NK-92 treated with Interleukin-12 subunit alpha and Interleukin-12 subunit beta, amount 100 ng/mL, for 24 hours (cell line): ENCODE data around the gene PAGR1.
A peak's percentile ranks its signal among the peaks of the same experiment; 100 is the strongest.

Experiments
- DNase-seq: peaks from one replicate; lab custom pipeline; 2025; lab: John Stamatoyannopoulos, UW

PAGR1 gene

GRCh38 chr16:29837841-29838240, 21.9 kb downstream of the PAGR1 start:
- DNase-seq, result no peak

- no peak for DNase-seq
Observed at GRCh38 chr16:29839822-29840221, 23.9 kb downstream of the PAGR1 start.

GRCh38 chr16:29840240-29840639, 24.3 kb downstream of the PAGR1 start:
- no peak for DNase-seq

- no peak for DNase-seq
Observed at GRCh38 chr16:29841631-29842030, 25.7 kb downstream of the PAGR1 start.

GRCh38 chr16:29842732-29843346, 26.9 kb downstream of the PAGR1 start:
- no peak for DNase-seq

- no peak for DNase-seq
Observed at GRCh38 chr16:29843931-29844330, 28.0 kb downstream of the PAGR1 start.

GRCh38 chr16:29844575-29845331, 28.8 kb downstream of the PAGR1 start:
- DNase-seq, result no peak

GRCh38 chr16:29845656-29846055, 29.7 kb downstream of the PAGR1 start:
- no peak for DNase-seq

- peak; percentile 57 for DNase-seq
Observed at GRCh38 chr16:29848420-29849297, 32.7 kb downstream of the PAGR1 start.

GRCh38 chr16:29849505-29849904, 33.6 kb downstream of the PAGR1 start:
- DNase-seq, result no peak

GRCh38 chr16:29850998-29851397, 35.0 kb downstream of the PAGR1 start:
- no peak for DNase-seq

GRCh38 chr16:29852654-29853053, 36.7 kb downstream of the PAGR1 start:
- no peak for DNase-seq

- DNase-seq, result no peak
Observed at GRCh38 chr16:29854520-29855100, 38.7 kb downstream of the PAGR1 start.

- DNase-seq, result no peak
Observed at GRCh38 chr16:29857133-29857760, 41.3 kb downstream of the PAGR1 start.

- DNase-seq, result no peak
Observed at GRCh38 chr16:29858149-29858849, 42.3 kb downstream of the PAGR1 start.

- no peak for DNase-seq
Observed at GRCh38 chr16:29858974-29859373, 43.0 kb downstream of the PAGR1 start.

- DNase-seq, result no peak
Observed at GRCh38 chr16:29860218-29860617, 44.3 kb downstream of the PAGR1 start.

- no peak for DNase-seq
Observed at GRCh38 chr16:29862383-29862883, 46.5 kb downstream of the PAGR1 start.

GRCh38 chr16:29862884-29863668, 47.1 kb downstream of the PAGR1 start, which contains the start of gene CDIPT:
Gene CDIPT (minus strand): TSS chr16:29863226. CDS start chr16:29862857, 369 bp downstream.
- DNase-seq, result peak; percentile 91

GRCh38 chr16:29863669-29863984, 47.7 kb downstream of the PAGR1 start:
- DNase-seq, result no peak
